HCT116 (cell line): ENCODE results near the gene CUL4A. TPM values are rescaled to one million over a fixed set of nuclear protein-coding genes. Genes with fewer than 3 reads are reported as not detected.
A peak's percentile ranks its signal among the peaks of the same experiment; 100 is the strongest.

Experiments used
- ATAC-seq: fragments of 200-7000 bp; cut with Tn5 transposase; 2 replicates; pipeline ENCODE4 v1.9.1; 2020; ENCODE audit warnings: mild to moderate bottlenecking, moderate library complexity
- BruUV-seq: library from RNA; stranded (reverse); fragments of 400-500 nt; replicated peaks from 2 replicates; lab custom pipeline; 2021; lab: Mats Ljungman, UMichigan
- CTCF ChIA-PET: fragments of 300-600 bp; sonication (Branson Sonifier 250); formaldehyde crosslinking; loops from one replicate; lab custom pipeline; 2021; ENCODE audit warnings: antibody characterized with exemption; lab: Charles Lee
- POLR2A ChIA-PET: fragments of 300-600, 350-600 bp; sonication (Branson Sonifier 250); formaldehyde crosslinking; loops from one replicate; lab custom pipeline; 2021; ENCODE audit warnings: antibody characterized with exemption; lab: Charles Lee
- RAD21 ChIA-PET, 2 experiments: fragments of 300-600 bp; sonication (Branson Sonifier 250); formaldehyde crosslinking; loops; one replicate each; lab custom pipeline; 2023; ENCODE audit warnings: low total read pairs in 2 of 2; ENCODE audit not compliant: uncharacterized antibody in 2 of 2, unreplicated experiment in 2 of 2, low non-redundant PET in 1 of 2; lab: Charles Lee
- DNase-seq: peaks from one replicate; pipeline ENCODE4 v3.0.0-alpha.2; 2010; ENCODE audit warnings: low read depth, low spot score
- H2AFZ ChIP-seq: fragments of 200-600 bp; shearing (Covaris generic), sonication (generic); 2 replicates; pipeline ENCODE4 v1.6.1; 2017; ENCODE audit warnings: low read depth, mixed run types, mixed read lengths, antibody characterized with exemption, low read length; ENCODE audit not compliant: poor library complexity, severe bottlenecking
- H3K27ac ChIP-seq: 2 replicates; pipeline ENCODE4 v1.5.1; 2012; ENCODE audit warnings: low read depth, low read length
- H3K27me3 ChIP-seq: fragments of 200-600 bp; sonication (generic); 2 replicates; pipeline ENCODE4 v1.6.1; 2016; ENCODE audit warnings: mixed run types, low read length, mixed read lengths; ENCODE audit not compliant: insufficient read depth
- H3K36me3 ChIP-seq, 2 experiments: fragments of 200-500 bp in 1 of 2; fragments of 200-600 bp in 1 of 2; sonication (Bioruptor generic) in 1 of 2; sonication (generic) in 1 of 2; 2 replicates each; pipeline versions ENCODE4 v1.5.1 to v1.6.1; 2014 to 2016; ENCODE audit warnings: low read length in 2 of 2, inconsistent platforms in 1 of 2, mixed read lengths in 1 of 2, mixed run types in 1 of 2; ENCODE audit not compliant: insufficient read depth in 2 of 2, control insufficient read depth in 1 of 2
- H3K4me1 ChIP-seq, 2 experiments: fragments of 200-600 bp in 1 of 2; sonication (generic) in 1 of 2; 2 replicates each; pipeline versions ENCODE4 v1.5.1 to v1.6.1; 2012 to 2017; ENCODE audit warnings: low read length in 2 of 2, inconsistent platforms in 1 of 2, mild to moderate bottlenecking in 1 of 2, mixed read lengths in 1 of 2, mixed run types in 1 of 2, moderate library complexity in 1 of 2; ENCODE audit not compliant: insufficient read depth in 2 of 2, control insufficient read depth in 1 of 2
- H3K4me2 ChIP-seq: fragments of 200-600 bp; sonication (generic); 2 replicates; pipeline ENCODE4 v1.6.1; 2017; ENCODE audit warnings: mixed run types, low read length, mixed read lengths
- H3K4me3 ChIP-seq, 2 experiments: fragments of 200-600 bp in 1 of 2; sonication (generic) in 1 of 2; replicated peaks in 1 of 2; 2 replicates each; pipeline ENCODE4 v1.5.1; 2011 to 2016; ENCODE audit warnings: low read length in 2 of 2, control low read depth in 1 of 2, low read depth in 1 of 2, mild to moderate bottlenecking in 1 of 2, mixed read lengths in 1 of 2, mixed run types in 1 of 2
- H3K79me2 ChIP-seq: fragments of 200-600 bp; sonication (generic); 2 replicates; pipeline ENCODE4 v1.6.1; 2017; ENCODE audit warnings: mild to moderate bottlenecking, mixed run types, low read length, moderate library complexity, mixed read lengths; ENCODE audit not compliant: insufficient read depth
- H3K9ac ChIP-seq: fragments of 200-600 bp; sonication (generic); 2 replicates; pipeline ENCODE4 v1.6.1; 2016; ENCODE audit warnings: low read length, mixed read lengths
- H3K9me2 ChIP-seq: fragments of 200-600 bp; sonication (generic), shearing (Covaris generic); 2 replicates; pipeline ENCODE4 v1.6.1; 2017; ENCODE audit warnings: mixed run types, mild to moderate bottlenecking, moderate library complexity; ENCODE audit not compliant: insufficient read depth
- H3K9me3 ChIP-seq, 2 experiments: fragments of 200-500 bp in 1 of 2; fragments of 200-600 bp in 1 of 2; sonication (Bioruptor generic) in 1 of 2; sonication (generic) in 1 of 2; 2 replicates each; pipeline ENCODE4 v1.6.1; 2014 to 2017; ENCODE audit warnings: low read length in 2 of 2, mixed read lengths in 2 of 2, inconsistent platforms in 1 of 2, low read depth in 1 of 2, mild to moderate bottlenecking in 1 of 2, mixed run types in 1 of 2, moderate library complexity in 1 of 2; ENCODE audit not compliant: control insufficient read depth in 1 of 2, insufficient read depth in 1 of 2
- H4K20me1 ChIP-seq: fragments of 200-600 bp; sonication (generic), shearing (Covaris generic); 2 replicates; pipeline ENCODE4 v1.6.1; 2017; ENCODE audit warnings: mixed run types, mild to moderate bottlenecking, moderate library complexity; ENCODE audit not compliant: insufficient read depth
- CBX3 ChIP-seq: IDR thresholded peaks from 2 replicates; pipeline ENCODE4 v1.6.1; 2012; ENCODE audit warnings: low read depth
- CEBPB ChIP-seq: IDR thresholded peaks from 2 replicates; pipeline ENCODE4 v1.6.1; 2012; ENCODE audit warnings: low read depth
- ELF1 ChIP-seq: IDR thresholded peaks from 2 replicates; pipeline ENCODE4 v1.6.1; 2012; ENCODE audit warnings: low read depth, borderline replicate concordance
- EZH2 ChIP-seq: fragments of 200-600 bp; sonication (generic); IDR thresholded peaks from 2 replicates; pipeline ENCODE4 v1.6.1; 2017; ENCODE audit warnings: antibody characterized with exemption, mixed run types
- EZH2phosphoT487 ChIP-seq: fragments of 200-600 bp; IDR thresholded peaks from 2 replicates; pipeline ENCODE4 v1.6.1; 2018; ENCODE audit warnings: antibody characterized with exemption, borderline replicate concordance
- JUND ChIP-seq: IDR thresholded peaks from 2 replicates; pipeline ENCODE4 v1.6.1; 2012
- POLR2AphosphoS5 ChIP-seq: IDR thresholded peaks from 2 replicates; pipeline ENCODE4 v1.6.1; 2011; ENCODE audit warnings: mild to moderate bottlenecking, low read depth, low read length, moderate library complexity
- RAD21 ChIP-seq: IDR thresholded peaks from 2 replicates; pipeline ENCODE4 v1.6.1; 2012; ENCODE audit warnings: low read depth, mild to moderate bottlenecking
- SIN3A ChIP-seq: IDR thresholded peaks from 2 replicates; pipeline ENCODE4 v1.6.1; 2012; ENCODE audit warnings: low read depth
- SP1 ChIP-seq: IDR thresholded peaks from 2 replicates; pipeline ENCODE4 v1.6.1; 2012; ENCODE audit warnings: low read depth
- TCF7L2 ChIP-seq: IDR thresholded peaks from 2 replicates; pipeline ENCODE4 v1.7.0; 2011; ENCODE audit warnings: borderline replicate concordance, inconsistent platforms; ENCODE audit not compliant: insufficient read depth, insufficient read length; ENCODE audit errors: extremely low read depth
- YY1 ChIP-seq: IDR thresholded peaks from 2 replicates; pipeline ENCODE4 v1.6.1; 2011; ENCODE audit warnings: low read length, low read depth, moderate library complexity, mild to moderate bottlenecking; ENCODE audit not compliant: insufficient replicate concordance; ENCODE audit errors: extremely low read depth
- ZNF274 ChIP-seq: fragments of 200-500 bp; sonication (Bioruptor generic); IDR thresholded peaks from 2 replicates; pipeline ENCODE4 v1.6.1; 2014; ENCODE audit warnings: mild to moderate bottlenecking, low read depth, low read length, inconsistent platforms
- intact Hi-C: fragments of 100-400 bp; cut with micrococcal nuclease; formaldehyde crosslinking; loops from 2 replicates; pipeline ENCODE4 v1.10.0; 2022
- total RNA-seq: library from RNA; stranded (reverse); gene quantifications from one replicate; pipeline ENCODE4 v1.2.1, GENCODE V29; 2021; ENCODE audit not compliant: unreplicated experiment
- TF ChIP-seq, protein P1 (sequence below), 3 experiments: fragments of 200-600 bp in 1 of 3; sonication (generic) in 1 of 3; IDR thresholded peaks in 2 of 3; conservative IDR thresholded peaks in 1 of 3; 2 replicates each; pipeline ENCODE4 v1.5.1; 2012 to 2017; ENCODE audit warnings: low read depth in 2 of 3, low read length in 2 of 3, antibody characterized with exemption in 1 of 3, borderline replicate concordance in 1 of 3, control low read depth in 1 of 3, mild to moderate bottlenecking in 1 of 3, mixed read lengths in 1 of 3, mixed run types in 1 of 3, moderate library complexity in 1 of 3; ENCODE audit not compliant: insufficient read depth in 1 of 3
- TF ChIP-seq, protein P2 (sequence below): IDR thresholded peaks from 2 replicates; pipeline ENCODE4 v1.6.1; 2012
- TF ChIP-seq, protein P3 (sequence below): IDR thresholded peaks from 2 replicates; pipeline ENCODE4 v1.6.1; 2012; ENCODE audit warnings: low read depth
- TF ChIP-seq, protein P4 (sequence below): IDR thresholded peaks from 2 replicates; pipeline ENCODE4 v1.6.1; 2011; ENCODE audit warnings: mild to moderate bottlenecking, low read length, moderate library complexity; ENCODE audit not compliant: insufficient replicate concordance; ENCODE audit errors: extremely low read depth
- TF ChIP-seq, protein P5 (sequence below): IDR thresholded peaks from 2 replicates; pipeline ENCODE4 v1.6.1; 2012

The CUL4A gene
- total RNA-seq, 1 experiment from 2014 or later, result 76.5 TPM

DNA sequence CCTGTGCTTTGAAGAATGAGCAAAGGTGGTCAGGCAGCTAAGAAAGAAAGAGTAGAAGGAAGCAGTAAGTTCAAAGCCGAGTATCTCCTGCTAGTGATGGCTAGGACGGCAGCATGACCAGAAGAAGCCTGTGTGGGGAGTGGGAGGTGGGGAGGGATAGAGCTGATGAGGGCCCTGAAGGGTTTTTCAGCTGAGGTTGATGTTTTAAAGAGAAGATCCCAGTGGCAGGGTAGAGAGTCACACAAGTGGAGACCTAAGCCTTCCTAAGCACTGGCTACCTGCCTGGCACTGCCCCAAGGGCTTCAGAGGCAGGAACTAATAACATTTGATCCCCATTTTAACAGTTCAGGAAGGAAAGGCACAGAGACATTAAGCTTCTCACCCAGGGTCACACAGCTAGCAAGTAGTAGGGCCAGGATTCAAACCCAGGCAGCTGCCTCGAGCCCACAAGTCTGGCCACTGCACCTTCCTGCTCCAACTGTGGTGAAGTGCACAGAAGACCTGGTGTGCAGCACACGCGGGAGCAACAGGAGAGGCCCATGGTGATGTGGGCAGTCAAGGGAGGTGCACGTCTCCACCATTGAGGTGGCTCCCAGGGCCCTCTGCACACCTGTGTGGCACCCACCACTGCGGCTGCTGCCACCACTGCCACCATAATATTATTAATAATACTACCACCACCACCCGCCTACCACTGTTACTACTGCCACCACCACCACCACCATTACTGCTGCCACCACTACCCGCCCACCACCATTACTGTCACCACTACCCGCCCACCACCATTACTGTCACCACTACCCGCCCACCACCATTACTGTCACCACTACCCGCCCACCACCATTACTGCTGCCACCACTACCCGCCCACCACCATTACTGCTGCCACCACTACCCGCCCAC lies 22.1 kb downstream of the CUL4A start:
- intact Hi-C loops, result no loop called here
- Histone ChIP-seq H3K36me3 (peaks cover 17% of the 10 kb centered on the region in 2 experiments; a peak in 3 of 4 replicates), H3K4me2 (no peak overlapping the region), H3K79me2 (peaks cover 32% of the 10 kb centered on the region), H4K20me1 (no peaks in the 10 kb centered on the region), H3K9me3 (no peaks in the 10 kb centered on the region), H3K9ac (no peak overlapping the region), H3K9me2 (no peaks in the 10 kb centered on the region), H3K27ac (no peak overlapping the region), H3K4me1 (no peaks in the 10 kb centered on the region), H3K27me3 (no peaks in the 10 kb centered on the region), H2AFZ (no peak overlapping the region), H3K4me3 (no peak overlapping the region)
- ATAC-seq, result peak; percentile 24; the same call in 1 of the 2 replicates
- POLR2A ChIA-PET, result interaction anchor here (0.6 kb wide), 1 partner anchor 103 kb away, joined by 3 read pairs; no protein-coding TSS in a partner anchor
- RAD21 ChIA-PET, result no interaction called here
- BruUV-seq, result no TSS peak
- no peak for DNase-seq
- CTCF ChIA-PET, result no interaction called here
- TF ChIP-seq, protein P1, sequence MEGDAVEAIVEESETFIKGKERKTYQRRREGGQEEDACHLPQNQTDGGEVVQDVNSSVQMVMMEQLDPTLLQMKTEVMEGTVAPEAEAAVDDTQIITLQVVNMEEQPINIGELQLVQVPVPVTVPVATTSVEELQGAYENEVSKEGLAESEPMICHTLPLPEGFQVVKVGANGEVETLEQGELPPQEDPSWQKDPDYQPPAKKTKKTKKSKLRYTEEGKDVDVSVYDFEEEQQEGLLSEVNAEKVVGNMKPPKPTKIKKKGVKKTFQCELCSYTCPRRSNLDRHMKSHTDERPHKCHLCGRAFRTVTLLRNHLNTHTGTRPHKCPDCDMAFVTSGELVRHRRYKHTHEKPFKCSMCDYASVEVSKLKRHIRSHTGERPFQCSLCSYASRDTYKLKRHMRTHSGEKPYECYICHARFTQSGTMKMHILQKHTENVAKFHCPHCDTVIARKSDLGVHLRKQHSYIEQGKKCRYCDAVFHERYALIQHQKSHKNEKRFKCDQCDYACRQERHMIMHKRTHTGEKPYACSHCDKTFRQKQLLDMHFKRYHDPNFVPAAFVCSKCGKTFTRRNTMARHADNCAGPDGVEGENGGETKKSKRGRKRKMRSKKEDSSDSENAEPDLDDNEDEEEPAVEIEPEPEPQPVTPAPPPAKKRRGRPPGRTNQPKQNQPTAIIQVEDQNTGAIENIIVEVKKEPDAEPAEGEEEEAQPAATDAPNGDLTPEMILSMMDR (IDR thresholded peaks at IDR 0.05 in 2 of 3, conservative IDR thresholded peaks at IDR 0.05 in 1 of 3; ENCODE audit: borderline replicate concordance in 1 of 3, insufficient read depth in 1 of 3, low read depth in 2 of 3, low read length in 2 of 3), result no peak
- no peak for TF ChIP-seq ELF1
- no peak for TF ChIP-seq YY1
- TF ChIP-seq, protein P2, sequence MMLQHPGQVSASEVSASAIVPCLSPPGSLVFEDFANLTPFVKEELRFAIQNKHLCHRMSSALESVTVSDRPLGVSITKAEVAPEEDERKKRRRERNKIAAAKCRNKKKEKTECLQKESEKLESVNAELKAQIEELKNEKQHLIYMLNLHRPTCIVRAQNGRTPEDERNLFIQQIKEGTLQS, result no peak
- TF ChIP-seq, protein P3, sequence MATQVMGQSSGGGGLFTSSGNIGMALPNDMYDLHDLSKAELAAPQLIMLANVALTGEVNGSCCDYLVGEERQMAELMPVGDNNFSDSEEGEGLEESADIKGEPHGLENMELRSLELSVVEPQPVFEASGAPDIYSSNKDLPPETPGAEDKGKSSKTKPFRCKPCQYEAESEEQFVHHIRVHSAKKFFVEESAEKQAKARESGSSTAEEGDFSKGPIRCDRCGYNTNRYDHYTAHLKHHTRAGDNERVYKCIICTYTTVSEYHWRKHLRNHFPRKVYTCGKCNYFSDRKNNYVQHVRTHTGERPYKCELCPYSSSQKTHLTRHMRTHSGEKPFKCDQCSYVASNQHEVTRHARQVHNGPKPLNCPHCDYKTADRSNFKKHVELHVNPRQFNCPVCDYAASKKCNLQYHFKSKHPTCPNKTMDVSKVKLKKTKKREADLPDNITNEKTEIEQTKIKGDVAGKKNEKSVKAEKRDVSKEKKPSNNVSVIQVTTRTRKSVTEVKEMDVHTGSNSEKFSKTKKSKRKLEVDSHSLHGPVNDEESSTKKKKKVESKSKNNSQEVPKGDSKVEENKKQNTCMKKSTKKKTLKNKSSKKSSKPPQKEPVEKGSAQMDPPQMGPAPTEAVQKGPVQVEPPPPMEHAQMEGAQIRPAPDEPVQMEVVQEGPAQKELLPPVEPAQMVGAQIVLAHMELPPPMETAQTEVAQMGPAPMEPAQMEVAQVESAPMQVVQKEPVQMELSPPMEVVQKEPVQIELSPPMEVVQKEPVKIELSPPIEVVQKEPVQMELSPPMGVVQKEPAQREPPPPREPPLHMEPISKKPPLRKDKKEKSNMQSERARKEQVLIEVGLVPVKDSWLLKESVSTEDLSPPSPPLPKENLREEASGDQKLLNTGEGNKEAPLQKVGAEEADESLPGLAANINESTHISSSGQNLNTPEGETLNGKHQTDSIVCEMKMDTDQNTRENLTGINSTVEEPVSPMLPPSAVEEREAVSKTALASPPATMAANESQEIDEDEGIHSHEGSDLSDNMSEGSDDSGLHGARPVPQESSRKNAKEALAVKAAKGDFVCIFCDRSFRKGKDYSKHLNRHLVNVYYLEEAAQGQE, result no peak
- no peak for TF ChIP-seq EZH2
- no peak for TF ChIP-seq EZH2phosphoT487
- no peak for TF ChIP-seq JUND
- no peak for TF ChIP-seq ZNF274
- TF ChIP-seq, protein P4, sequence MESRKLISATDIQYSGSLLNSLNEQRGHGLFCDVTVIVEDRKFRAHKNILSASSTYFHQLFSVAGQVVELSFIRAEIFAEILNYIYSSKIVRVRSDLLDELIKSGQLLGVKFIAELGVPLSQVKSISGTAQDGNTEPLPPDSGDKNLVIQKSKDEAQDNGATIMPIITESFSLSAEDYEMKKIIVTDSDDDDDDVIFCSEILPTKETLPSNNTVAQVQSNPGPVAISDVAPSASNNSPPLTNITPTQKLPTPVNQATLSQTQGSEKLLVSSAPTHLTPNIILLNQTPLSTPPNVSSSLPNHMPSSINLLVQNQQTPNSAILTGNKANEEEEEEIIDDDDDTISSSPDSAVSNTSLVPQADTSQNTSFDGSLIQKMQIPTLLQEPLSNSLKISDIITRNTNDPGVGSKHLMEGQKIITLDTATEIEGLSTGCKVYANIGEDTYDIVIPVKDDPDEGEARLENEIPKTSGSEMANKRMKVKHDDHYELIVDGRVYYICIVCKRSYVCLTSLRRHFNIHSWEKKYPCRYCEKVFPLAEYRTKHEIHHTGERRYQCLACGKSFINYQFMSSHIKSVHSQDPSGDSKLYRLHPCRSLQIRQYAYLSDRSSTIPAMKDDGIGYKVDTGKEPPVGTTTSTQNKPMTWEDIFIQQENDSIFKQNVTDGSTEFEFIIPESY, result no peak
- no peak for TF ChIP-seq POLR2AphosphoS5
- no peak for TF ChIP-seq SIN3A
- TF ChIP-seq CEBPB, result no peak
- TF ChIP-seq RAD21, result no peak
- TF ChIP-seq, protein P5, sequence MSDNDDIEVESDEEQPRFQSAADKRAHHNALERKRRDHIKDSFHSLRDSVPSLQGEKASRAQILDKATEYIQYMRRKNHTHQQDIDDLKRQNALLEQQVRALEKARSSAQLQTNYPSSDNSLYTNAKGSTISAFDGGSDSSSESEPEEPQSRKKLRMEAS, result no peak
- TF ChIP-seq SP1, result no peak
- TF ChIP-seq TCF7L2, result no peak
- TF ChIP-seq CBX3, result no peak
